GM18868 (cell line): ENCODE measurements around the gene MYD88.
"Not testable (repeated sequence)": the region's sequence is repeated elsewhere in the genome, so short reads cannot be mapped to it uniquely, and the experiment has no call there.

Source experiments
- ATAC-seq: cut with Tn5 transposase; IDR thresholded peaks from one replicate; pipeline ENCODE4 v1.9.1; 2021; ENCODE audit warnings: mild to moderate bottlenecking, moderate library complexity; ENCODE audit not compliant: unreplicated experiment

MYD88 gene

GRCh38 chr3:38125305-38126120, 12.9 kb upstream of the MYD88 start:
- no peak for ATAC-seq

GRCh38 chr3:38126121-38126892, 12.2 kb upstream of the MYD88 start:
- ATAC-seq: no peak

- no peak for ATAC-seq
Observed at GRCh38 chr3:38127611-38128302, 10.7 kb upstream of the MYD88 start.

- ATAC-seq: no peak
Observed at GRCh38 chr3:38128303-38128655, 10.2 kb upstream of the MYD88 start.

GRCh38 chr3:38129058-38129457, 9.4 kb upstream of the MYD88 start:
- no peak for ATAC-seq

- ATAC-seq: no peak
Observed at GRCh38 chr3:38130631-38131065, 7.8 kb upstream of the MYD88 start.

GRCh38 chr3:38131621-38132369, 6.7 kb upstream of the MYD88 start:
- no peak for ATAC-seq

GRCh38 chr3:38133209-38133556, 5.3 kb upstream of the MYD88 start:
- ATAC-seq: no peak

GRCh38 chr3:38133557-38134405, 4.7 kb upstream of the MYD88 start:
- no peak for ATAC-seq

GRCh38 chr3:38134517-38135143, 3.8 kb upstream of the MYD88 start:
- not testable (repeated sequence) for ATAC-seq

- ATAC-seq: not testable (repeated sequence)
Observed at GRCh38 chr3:38135621-38136277, 2.7 kb upstream of the MYD88 start.

GRCh38 chr3:38136393-38136776, 2.1 kb upstream of the MYD88 start:
- no peak for ATAC-seq

- ATAC-seq: peak; percentile 92
Observed at GRCh38 chr3:38136777-38137614, 1.5 kb upstream of the MYD88 start, which contains the start of gene ACAA1. Gene ACAA1 (minus strand): TSS chr3:38137127. CDS start chr3:38137035, 92 bp downstream.

GRCh38 chr3:38137615-38138348, 679 bp upstream of the MYD88 start:
- ATAC-seq: no peak

- ATAC-seq: no peak
Observed at GRCh38 chr3:38139191-38139590, 730 bp downstream of the MYD88 start.

GRCh38 chr3:38139652-38140051, 1.2 kb downstream of the MYD88 start:
- ATAC-seq: no peak
